GM18868 (cell line): ENCODE results near the gene ZNF793.
A peak's percentile ranks its signal among the peaks of the same experiment; 100 is the strongest.

Source experiments
- ATAC-seq: cut with Tn5 transposase; IDR thresholded peaks from one replicate; pipeline ENCODE4 v1.9.1; 2021; ENCODE audit warnings: mild to moderate bottlenecking, moderate library complexity; ENCODE audit not compliant: unreplicated experiment

Gene ZNF793

GRCh38 chr19:37506387-37507166, at the start of gene ZNF793:
Gene ZNF793 (plus strand): TSS chr19:37506939. CDS start chr19:37523440, 16,501 bp downstream.
- ATAC-seq = peak; percentile 87

DNA sequence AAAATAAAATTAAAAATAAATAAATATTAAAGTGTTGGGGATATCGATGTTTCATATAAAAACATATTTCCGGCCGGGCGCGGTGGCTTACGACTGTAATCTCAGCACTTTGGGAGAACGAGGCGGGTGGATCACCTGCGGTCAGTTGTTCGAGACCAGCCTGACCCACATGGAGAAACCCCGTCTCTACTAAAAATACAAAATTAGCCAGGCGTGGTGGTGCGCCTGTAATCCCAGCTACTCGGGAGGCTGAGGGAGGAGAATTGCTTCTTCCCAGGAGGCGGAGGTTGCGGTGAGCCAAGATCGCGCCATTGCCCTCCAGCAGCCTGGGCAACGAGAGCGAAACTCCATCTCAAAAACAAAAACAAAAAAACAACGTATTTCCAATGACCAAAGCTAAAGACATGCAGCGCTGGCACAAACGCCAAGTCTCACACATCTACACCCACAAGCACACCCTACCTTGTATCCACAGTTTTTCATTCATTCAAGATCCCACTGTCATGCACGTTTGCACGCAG, 40.4 kb upstream of the ZNF793 start:
- no peak for ATAC-seq

DNA sequence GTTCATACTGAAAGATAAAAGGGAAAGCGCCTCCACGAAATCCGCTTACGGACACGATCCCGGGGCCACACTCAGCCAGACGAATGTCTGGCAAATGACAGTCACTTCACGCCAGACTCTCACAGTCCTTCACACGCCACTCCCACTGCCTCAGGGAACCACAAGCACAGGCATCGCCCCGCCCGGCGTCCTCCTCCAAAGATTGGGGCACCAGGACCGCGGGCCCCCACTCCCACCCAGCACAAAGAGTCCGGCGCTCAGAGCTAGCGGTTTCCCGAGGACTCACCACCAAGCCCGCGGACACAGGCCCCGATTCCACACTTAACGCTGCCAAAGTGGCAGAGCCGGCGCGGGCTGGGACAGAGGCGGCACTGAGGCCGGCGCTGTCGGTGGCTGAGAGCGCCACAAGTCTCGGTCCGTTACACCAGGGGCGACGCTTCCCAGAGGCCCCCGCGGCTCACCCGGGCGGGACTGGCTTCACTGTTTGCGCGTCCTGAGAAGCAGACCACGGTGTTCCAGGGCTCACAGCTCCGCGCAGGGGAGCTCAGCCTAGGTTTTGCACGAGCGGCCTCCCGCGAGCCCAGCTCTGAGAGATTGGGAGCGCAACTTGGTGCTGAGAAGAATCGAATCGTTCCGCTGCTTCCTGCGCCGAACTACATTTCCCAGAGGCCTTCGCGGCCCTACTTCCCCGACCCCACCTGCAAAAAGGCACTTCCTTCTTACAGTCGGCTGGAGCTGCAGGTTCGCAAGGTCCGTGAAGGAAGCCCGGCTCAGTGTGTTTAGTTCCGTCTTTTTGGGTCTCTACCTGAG, 39.7 kb upstream of the ZNF793 start, which contains the start of gene ZNF569:
Gene ZNF569 (minus strand): TSS at position 647 of the 810 bp plus-strand sequence. CDS start 22,523 bp downstream, outside the sequence.
- ATAC-seq = peak; percentile 59

GRCh38 chr19:37467608-37468090, 39.1 kb upstream of the ZNF793 start:
- no peak for ATAC-seq

- peak; percentile 66 for ATAC-seq
These were observed 37.6 kb upstream of the ZNF793 start, which contains the start of gene ZNF570 for GRCh38 chr19:37468961-37469777. Gene ZNF570 (plus strand): TSS chr19:37469356. CDS start chr19:37470355, 999 bp downstream.

DNA sequence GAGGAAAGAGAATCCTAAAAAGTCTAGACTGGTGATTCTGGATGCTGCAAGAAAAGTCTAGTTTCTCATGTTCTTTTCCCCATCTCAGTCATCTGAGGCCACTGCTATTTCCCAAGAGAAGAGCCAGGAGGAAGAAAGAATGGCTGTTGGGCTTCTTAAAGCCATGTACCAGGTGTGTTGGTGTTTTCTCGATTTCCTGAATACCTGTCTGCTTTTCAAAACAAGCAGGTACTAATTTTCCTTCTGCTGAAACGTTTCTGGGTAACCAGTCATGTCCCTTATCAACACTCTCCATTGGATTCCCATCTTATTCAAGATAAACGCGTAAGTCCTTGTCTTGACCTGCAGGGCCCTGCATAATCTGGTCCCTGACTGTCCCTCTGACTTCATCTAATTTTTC, 36.5 kb upstream of the ZNF793 start:
- no peak for ATAC-seq

GRCh38 chr19:37472165-37472564, 34.6 kb upstream of the ZNF793 start:
- ATAC-seq = no peak

DNA sequence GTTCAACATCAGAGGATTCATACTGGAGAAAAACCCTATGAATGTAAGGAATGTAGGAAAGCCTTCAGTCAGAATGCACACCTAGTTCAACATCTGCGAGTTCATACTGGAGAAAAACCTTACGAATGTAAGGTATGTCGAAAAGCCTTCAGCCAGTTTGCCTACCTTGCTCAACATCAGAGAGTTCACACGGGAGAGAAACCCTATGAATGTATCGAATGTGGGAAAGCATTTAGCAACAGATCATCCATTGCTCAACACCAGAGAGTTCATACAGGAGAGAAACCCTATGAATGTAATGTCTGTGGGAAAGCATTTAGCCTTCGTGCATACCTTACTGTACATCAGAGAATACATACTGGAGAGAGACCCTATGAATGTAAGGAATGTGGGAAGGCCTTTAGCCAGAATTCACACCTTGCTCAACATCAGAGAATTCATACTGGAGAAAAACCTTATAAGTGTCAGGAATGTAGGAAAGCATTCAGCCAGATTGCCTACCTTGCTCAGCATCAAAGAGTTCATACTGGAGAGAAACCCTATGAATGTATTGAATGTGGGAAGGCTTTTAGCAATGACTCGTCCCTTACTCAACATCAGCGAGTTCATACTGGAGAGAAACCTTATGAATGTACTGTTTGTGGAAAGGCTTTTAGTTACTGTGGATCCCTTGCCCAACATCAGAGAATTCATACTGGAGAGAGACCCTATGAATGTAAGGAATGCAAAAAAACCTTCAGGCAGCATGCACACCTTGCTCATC, 22.2 kb upstream of the ZNF793 start:
- no peak for ATAC-seq

DNA sequence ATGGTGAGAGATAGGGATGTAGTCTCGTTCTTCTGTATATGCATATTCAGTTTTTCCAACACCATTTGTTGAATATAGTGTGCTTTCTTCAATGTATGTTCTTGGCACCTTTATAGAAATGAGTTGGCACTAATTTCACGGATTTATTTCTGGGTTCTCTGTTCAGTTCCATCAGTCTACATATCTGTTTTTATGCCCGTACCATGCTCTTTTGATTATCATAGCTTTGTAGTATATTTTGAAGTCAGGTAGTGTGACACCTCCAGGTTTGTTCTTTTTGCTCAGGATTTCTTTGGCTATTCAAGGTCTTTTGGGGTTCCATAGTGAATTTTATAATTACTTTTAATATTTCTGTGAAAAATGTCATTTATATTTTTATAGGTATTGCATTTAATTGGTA, 14.5 kb upstream of the ZNF793 start:
- no peak for ATAC-seq

DNA sequence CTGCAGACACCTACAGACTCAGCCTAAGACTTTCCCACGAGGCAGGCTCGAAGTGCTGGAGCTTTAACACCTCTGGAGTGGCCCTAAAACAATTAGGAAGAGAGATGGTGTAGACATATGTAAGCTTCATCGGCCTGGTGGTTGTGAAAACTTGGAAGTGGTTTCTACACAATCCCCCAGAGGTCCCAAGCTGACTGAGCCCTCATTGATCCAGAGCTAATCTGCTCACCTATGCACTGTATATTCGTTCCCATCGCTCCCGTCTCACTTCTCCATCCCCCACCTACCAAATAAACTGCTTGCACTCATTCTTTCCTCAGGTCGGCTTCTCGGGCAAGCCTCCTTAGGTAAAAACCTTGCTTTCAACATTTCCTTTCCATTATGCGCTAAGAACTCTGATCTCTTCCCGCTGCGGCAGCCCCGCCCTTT, 767 bp upstream of the ZNF793 start:
- peak; percentile 29 for ATAC-seq

DNA sequence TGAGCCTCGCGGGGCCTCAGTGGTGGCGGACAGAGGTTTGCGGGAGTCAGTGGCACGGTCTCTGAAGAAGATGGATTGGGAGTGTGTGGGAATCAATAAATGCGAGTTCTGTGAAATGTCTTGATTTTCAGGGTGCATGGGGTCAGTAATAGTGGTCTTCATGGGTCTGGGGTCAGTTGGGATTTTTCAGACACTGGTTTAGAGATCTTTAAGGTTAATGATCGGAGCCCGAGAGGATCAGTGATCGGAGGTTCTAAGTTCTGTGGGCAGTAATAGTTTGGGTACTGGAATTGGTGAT, 377 bp downstream of the ZNF793 start:
- no peak for ATAC-seq

- ATAC-seq = no peak
These were observed 4.4 kb downstream of the ZNF793 start for GRCh38 chr19:37511186-37511585.

- no peak for ATAC-seq
These were observed 5.1 kb downstream of the ZNF793 start for GRCh38 chr19:37511821-37512220.

DNA sequence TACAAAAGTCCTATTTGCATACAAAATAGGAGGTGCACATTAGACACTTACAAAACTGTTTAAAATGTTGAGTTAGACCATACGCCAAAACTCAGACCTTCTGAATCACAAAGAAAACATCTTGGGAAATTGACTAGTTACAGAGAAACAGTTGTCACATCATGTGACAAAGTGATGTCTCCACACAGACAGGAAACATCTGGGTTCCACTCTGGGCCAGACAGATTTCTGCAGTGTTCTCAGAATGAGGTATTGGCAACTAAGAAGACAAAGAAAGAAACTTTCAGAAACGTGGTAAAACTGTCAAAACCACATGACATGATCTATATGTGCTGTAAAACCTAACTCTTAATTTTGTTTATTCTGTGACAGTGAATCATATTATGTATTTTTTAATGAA, 6.7 kb downstream of the ZNF793 start:
- no peak for ATAC-seq

- no peak for ATAC-seq
These were observed 13.2 kb downstream of the ZNF793 start for GRCh38 chr19:37519890-37520289.

DNA sequence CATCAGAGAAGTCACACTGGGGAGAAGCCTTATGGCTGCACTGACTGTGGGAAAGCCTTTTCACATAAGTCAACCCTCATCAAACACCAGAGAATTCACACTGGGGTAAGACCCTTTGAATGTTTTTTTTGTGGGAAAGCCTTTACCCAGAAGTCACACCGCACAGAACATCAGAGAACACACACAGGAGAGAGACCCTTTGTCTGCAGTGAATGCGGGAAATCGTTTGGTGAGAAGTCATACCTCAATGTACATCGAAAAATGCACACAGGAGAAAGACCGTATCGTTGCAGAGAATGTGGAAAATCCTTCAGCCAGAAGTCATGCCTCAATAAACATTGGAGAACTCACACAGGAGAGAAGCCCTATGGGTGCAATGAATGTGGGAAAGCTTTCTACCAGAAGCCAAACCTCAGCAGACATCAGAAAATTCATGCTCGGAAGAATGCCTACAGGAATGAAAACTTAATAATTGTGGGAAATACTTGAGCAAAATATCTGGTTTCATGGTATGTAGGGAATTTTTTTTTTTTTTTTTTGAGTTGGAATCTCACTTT, 30.7 kb downstream of the ZNF793 start:
- no peak for ATAC-seq

GRCh38 chr19:37551129-37551993, 44.6 kb downstream of the ZNF793 start:
- ATAC-seq = peak; percentile 50

- no peak for ATAC-seq
These were observed 56.8 kb downstream of the ZNF793 start for GRCh38 chr19:37563518-37563917.
